H1 (cell line): Measurements from ENCODE around the gene ISX. TPM values are rescaled to one million over a fixed set of nuclear protein-coding genes. Genes with fewer than 3 reads are reported as not detected.

Experiments used
- CTCF ChIA-PET: fragments of 300-600 bp; sonication (Branson Sonifier 250); formaldehyde crosslinking; loops from one replicate; lab custom pipeline; 2021; ENCODE audit not compliant: partially characterized antibody; lab: Charles Lee
- POLR2A ChIA-PET: fragments of 300-600 bp; sonication (Branson Sonifier 250); formaldehyde crosslinking; loops from one replicate; lab custom pipeline; 2021; ENCODE audit warnings: inconsistent platforms; ENCODE audit not compliant: partially characterized antibody; lab: Charles Lee
- DNase-seq, 2 experiments: peaks; one replicate each; pipeline versions ENCODE4 v3.0.0 to v3.0.0-alpha.2; 2010 to 2022; ENCODE audit warnings: low spot score in 2 of 2, low read depth in 1 of 2, mixed read lengths in 1 of 2
- FAIRE-seq: peaks from 2 replicates; lab custom pipeline; 2011; peaks lifted over from hg19 to GRCh38; lab: Jason Lieb, UNC
- H2AFZ ChIP-seq: 2 replicates; pipeline ENCODE4 v1.8.1; 2012; ENCODE audit warnings: low read length, inconsistent platforms
- H2AK5ac ChIP-seq: 2 replicates; pipeline ENCODE4 v1.6.1; 2013; ENCODE audit warnings: low read depth, low read length
- H2BK120ac ChIP-seq: replicated peaks from 2 replicates; pipeline ENCODE3; 2013; ENCODE audit warnings: low read depth, low read length, inconsistent platforms
- H2BK12ac ChIP-seq: 2 replicates; pipeline ENCODE4 v1.6.1; 2013; ENCODE audit warnings: low read depth, low read length
- H2BK15ac ChIP-seq: 2 replicates; pipeline ENCODE4 v1.6.1; 2013; ENCODE audit warnings: low read length
- H2BK20ac ChIP-seq: 2 replicates; pipeline ENCODE4 v1.6.1; 2013; ENCODE audit warnings: low read length
- H2BK5ac ChIP-seq: 2 replicates; pipeline ENCODE4 v1.6.1; 2013; ENCODE audit warnings: low read depth, low read length
- H3K14ac ChIP-seq: 2 replicates; pipeline ENCODE4 v1.6.1; 2013; ENCODE audit warnings: inconsistent platforms; ENCODE audit not compliant: insufficient read length
- H3K18ac ChIP-seq: 2 replicates; pipeline ENCODE4 v1.6.1; 2013; ENCODE audit warnings: low read length; ENCODE audit errors: extremely low read depth
- H3K23ac ChIP-seq: 2 replicates; pipeline ENCODE4 v1.6.1; 2013; ENCODE audit warnings: inconsistent platforms; ENCODE audit not compliant: insufficient read length
- H3K23me2 ChIP-seq: 2 replicates; pipeline ENCODE4 v1.6.1; 2013; ENCODE audit warnings: low read depth, low read length
- H3K27ac ChIP-seq: 2 replicates; pipeline ENCODE4 v1.6.1; 2011; ENCODE audit warnings: low read depth, low read length, inconsistent platforms
- H3K27me3 ChIP-seq, 4 experiments: replicated peaks in 1 of 4; 1 replicate in 1 of 4; 2 replicates in 3 of 4; pipeline versions ENCODE4 v1.6.1 to v1.8.1; 2011 to 2013; ENCODE audit warnings: low read length in 3 of 4, mild to moderate bottlenecking in 3 of 4, inconsistent platforms in 2 of 4, mixed read lengths in 2 of 4, moderate library complexity in 1 of 4; ENCODE audit not compliant: control insufficient read depth in 3 of 4, insufficient read depth in 3 of 4; ENCODE audit errors: extremely low read depth in 1 of 4
- H3K36me3 ChIP-seq, 4 experiments: 2 replicates each; pipeline versions ENCODE4 v1.6.1 to v1.8.1; 2011 to 2013; ENCODE audit warnings: mild to moderate bottlenecking in 4 of 4, low read length in 3 of 4, moderate library complexity in 2 of 4, control low read depth in 1 of 4, inconsistent platforms in 1 of 4; ENCODE audit not compliant: insufficient read depth in 4 of 4, control insufficient read depth in 2 of 4
- H3K4ac ChIP-seq: replicated peaks from 2 replicates; pipeline ENCODE3; 2013; ENCODE audit warnings: low read length, low read depth, mixed read lengths, inconsistent platforms; ENCODE audit not compliant: insufficient read length
- H3K4me1 ChIP-seq, 4 experiments: replicated peaks in 1 of 4; 1 replicate in 1 of 4; 2 replicates in 3 of 4; pipeline versions ENCODE4 v1.6.1 to v1.8.1; 2011 to 2013; ENCODE audit warnings: low read length in 3 of 4, inconsistent platforms in 2 of 4, mixed read lengths in 1 of 4; ENCODE audit not compliant: insufficient read depth in 4 of 4, control insufficient read depth in 3 of 4
- H3K4me2 ChIP-seq, 2 experiments: 2 replicates each; pipeline versions ENCODE4 v1.6.1 to v1.8.1; 2011 to 2013; ENCODE audit warnings: low read depth in 2 of 2, low read length in 2 of 2, control low read depth in 1 of 2, inconsistent platforms in 1 of 2, mild to moderate bottlenecking in 1 of 2; ENCODE audit not compliant: insufficient read depth in 1 of 2
- H3K4me3 ChIP-seq, 4 experiments: fragments of 200-600, 300-600 bp in 1 of 4; sonication (generic), shearing (Covaris generic), sonication (Bioruptor Twin) in 1 of 4; 2 replicates each; pipeline versions ENCODE4 v1.5.1 to v1.8.1; 2011 to 2016; ENCODE audit warnings: low read length in 4 of 4, low read depth in 3 of 4, control low read depth in 2 of 4, inconsistent platforms in 2 of 4, mild to moderate bottlenecking in 2 of 4, mixed read lengths in 1 of 4, moderate library complexity in 1 of 4; ENCODE audit not compliant: insufficient read depth in 2 of 4; ENCODE audit errors: extremely low read depth in 1 of 4
- H3K56ac ChIP-seq: replicated peaks from 2 replicates; pipeline ENCODE3; 2013; ENCODE audit warnings: low read depth, mild to moderate bottlenecking, mixed read lengths, low read length, inconsistent platforms; ENCODE audit not compliant: insufficient read length
- H3K79me1 ChIP-seq: 2 replicates; pipeline ENCODE4 v1.6.1; 2013; ENCODE audit warnings: low read depth, low read length, control low read depth
- H3K79me2 ChIP-seq, 2 experiments: 2 replicates each; pipeline versions ENCODE4 v1.6.1 to v1.8.1; 2012 to 2013; ENCODE audit warnings: low read length in 2 of 2, mild to moderate bottlenecking in 2 of 2, inconsistent platforms in 1 of 2; ENCODE audit not compliant: insufficient read depth in 2 of 2, control insufficient read depth in 1 of 2
- H3K9ac ChIP-seq, 4 experiments: replicated peaks in 1 of 4; 1 replicate in 1 of 4; 2 replicates in 3 of 4; pipeline versions ENCODE4 v1.6.1 to v1.8.1; 2011 to 2013; ENCODE audit warnings: low read depth in 3 of 4, low read length in 3 of 4, control low read depth in 2 of 4, mild to moderate bottlenecking in 2 of 4, moderate library complexity in 2 of 4, inconsistent platforms in 1 of 4; ENCODE audit errors: extremely low read depth in 1 of 4
- H3K9me3 ChIP-seq, 2 experiments: 2 replicates each; pipeline versions ENCODE4 v1.6.1 to v1.8.1; 2012 to 2013; ENCODE audit warnings: mild to moderate bottlenecking in 2 of 2, moderate library complexity in 2 of 2, control low read depth in 1 of 2, inconsistent platforms in 1 of 2, low read depth in 1 of 2, low read length in 1 of 2, mixed read lengths in 1 of 2; ENCODE audit not compliant: insufficient read depth in 2 of 2
- H4K20me1 ChIP-seq, 2 experiments: replicated peaks in 1 of 2; 2 replicates each; pipeline versions ENCODE3 to v1.8.1; 2011 to 2013; ENCODE audit warnings: inconsistent platforms in 2 of 2, low read length in 2 of 2, mild to moderate bottlenecking in 1 of 2; ENCODE audit not compliant: insufficient read depth in 2 of 2, control insufficient read depth in 1 of 2
- H4K5ac ChIP-seq: 2 replicates; pipeline ENCODE4 v1.6.1; 2013; ENCODE audit warnings: low read length, low read depth, mixed read lengths, inconsistent platforms; ENCODE audit not compliant: insufficient read length
- H4K8ac ChIP-seq: 2 replicates; pipeline ENCODE4 v1.8.0; 2013; ENCODE audit warnings: mild to moderate bottlenecking, moderate library complexity, low read length, inconsistent platforms; ENCODE audit not compliant: insufficient read depth; ENCODE audit errors: extremely low read depth
- H4K91ac ChIP-seq: replicated peaks from 2 replicates; pipeline ENCODE3; 2013; ENCODE audit warnings: low read length, mixed read lengths, inconsistent platforms; ENCODE audit not compliant: insufficient read length
- CHD1 ChIP-seq: IDR thresholded peaks from 2 replicates; pipeline ENCODE4 v1.6.1; 2012; ENCODE audit warnings: low read depth, low read length, improper control_type of control experiment
- HDAC2 ChIP-seq, 2 experiments: fragments of 300-600 bp in 1 of 2; sonication (generic) in 1 of 2; IDR thresholded peaks; 2 replicates each; pipeline ENCODE4 v1.6.1; 2011 to 2012; ENCODE audit warnings: low read depth in 2 of 2, low read length in 2 of 2, mild to moderate bottlenecking in 2 of 2, moderate library complexity in 2 of 2, borderline replicate concordance in 1 of 2, inconsistent platforms in 1 of 2
- MAFK ChIP-seq: IDR thresholded peaks from 2 replicates; pipeline ENCODE4 v1.6.1; 2012; ENCODE audit warnings: low read depth, mild to moderate bottlenecking, improper control_type of control experiment, low read length
- SP1 ChIP-seq: IDR thresholded peaks from 2 replicates; pipeline ENCODE4 v1.6.1; 2011; ENCODE audit warnings: low read depth, low read length
- polyA plus RNA-seq, 7 experiments: library from polyadenylated mRNA; depleted of rRNA in 3 of 7; stranded (reverse) in 5 of 7; unstranded in 2 of 7; fragments of >200 nt in 5 of 7; fragments of 200-250 nt in 2 of 7; gene quantifications; 1 replicate in 5 of 7; 2 replicates in 1 of 7; 4 replicates in 1 of 7; pipeline versions ENCODE4 v1.2.1 to v1.2.3, GENCODE V29; 2011 to 2013; ENCODE audit warnings: missing spikeins in 2 of 7, mixed read lengths in 2 of 7
- total RNA-seq: library from RNA; stranded (reverse); fragmentation: NEBNext Ultra II Directional; extraction: Animal tissue kit (Norgen Biotek cat#: 25700); gene quantifications from 2 replicates; pipeline ENCODE4 v1.2.1, GENCODE V29; 2021
- TF ChIP-seq, protein P1 (sequence below): IDR thresholded peaks from 2 replicates; pipeline ENCODE4 v1.6.1; 2011; ENCODE audit warnings: low read depth, mild to moderate bottlenecking, low read length; ENCODE audit not compliant: insufficient read depth

ISX gene
- total and polyA plus RNA-seq, 2 of the 8 experiments (the other 6 are each of a cell fraction or from before 2014, with no cell fraction given): not detected

DNA sequence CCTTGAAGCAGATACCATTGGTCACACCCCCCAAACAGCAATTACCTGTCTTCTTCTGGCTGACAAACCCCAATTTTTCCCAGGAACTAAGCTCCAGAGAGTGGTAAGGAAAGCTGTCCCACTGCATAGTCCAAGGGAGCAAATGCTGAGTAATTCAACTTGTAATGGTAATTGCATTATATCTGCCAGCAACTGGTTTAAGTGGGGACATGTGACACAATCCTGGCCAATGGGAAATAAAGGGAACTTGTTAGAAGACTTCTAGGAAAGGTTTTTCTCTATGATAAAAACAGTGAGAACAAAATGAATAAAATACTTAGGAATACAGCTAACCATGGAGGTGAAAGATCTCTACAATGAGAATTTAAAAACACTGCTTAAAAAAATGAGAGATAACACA lies 9.5 kb upstream of the ISX start:
- FAIRE-seq (no peak), DNase-seq (no peak)
- H4K5ac ChIP-seq: no peak overlapping the region
- no peak overlapping the region for H2BK120ac ChIP-seq
- H4K20me1 ChIP-seq: no peaks in the 10 kb centered on the region
- no peak overlapping the region for H3K4me2 ChIP-seq
- no peaks in the 10 kb centered on the region for H3K9me3 ChIP-seq
- H4K8ac ChIP-seq: no peak overlapping the region
- H2BK12ac ChIP-seq: no peak overlapping the region
- no peak overlapping the region for H3K56ac ChIP-seq
- H3K79me1 ChIP-seq: no peaks in the 10 kb centered on the region
- H3K9ac ChIP-seq: no peak overlapping the region
- no peak overlapping the region for H3K4me3 ChIP-seq
- CTCF ChIA-PET: interaction anchor here (0.7 to 3.1 kb wide), 5 partner anchors 10 to 84 kb away, joined by 3 to 11 read pairs (median 4); no protein-coding TSS in a partner anchor
- H3K27me3 ChIP-seq: no peaks in the 10 kb centered on the region
- H2AK5ac ChIP-seq: no peak overlapping the region
- no peaks in the 10 kb centered on the region for H3K23me2 ChIP-seq
- H3K36me3 ChIP-seq: no peaks in the 10 kb centered on the region
- H2BK15ac ChIP-seq: no peak overlapping the region
- no peak overlapping the region for H3K4ac ChIP-seq
- H3K14ac ChIP-seq: no peak overlapping the region
- no peak overlapping the region for H3K27ac ChIP-seq
- no peak overlapping the region for H4K91ac ChIP-seq
- POLR2A ChIA-PET: no interaction called here
- H3K23ac ChIP-seq: no peak overlapping the region
- H2AFZ ChIP-seq: no peak overlapping the region
- no peak overlapping the region for H2BK20ac ChIP-seq
- no peak overlapping the region for H3K18ac ChIP-seq
- H3K79me2 ChIP-seq: no peaks in the 10 kb centered on the region
- H2BK5ac ChIP-seq: no peak overlapping the region
- H3K4me1 ChIP-seq: no peaks in the 10 kb centered on the region; a peak in 1 of 7 replicates
- TF ChIP-seq, protein P1, sequence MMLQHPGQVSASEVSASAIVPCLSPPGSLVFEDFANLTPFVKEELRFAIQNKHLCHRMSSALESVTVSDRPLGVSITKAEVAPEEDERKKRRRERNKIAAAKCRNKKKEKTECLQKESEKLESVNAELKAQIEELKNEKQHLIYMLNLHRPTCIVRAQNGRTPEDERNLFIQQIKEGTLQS: no peak
- no peak for TF ChIP-seq SP1
- no peak for TF ChIP-seq HDAC2 (IDR thresholded peaks at IDR 0.05; ENCODE audit: borderline replicate concordance in 1 of 2, low read depth in 2 of 2, low read length in 2 of 2)
- no peak for TF ChIP-seq CHD1
- no peak for TF ChIP-seq MAFK
